GM18502 (cell line): Measurements from ENCODE around the gene HMCN2.

Experiments
- ATAC-seq: cut with Tn5 transposase; IDR thresholded peaks from one replicate; pipeline ENCODE4 v1.9.1; 2021; ENCODE audit warnings: mild to moderate bottlenecking; ENCODE audit not compliant: unreplicated experiment, poor library complexity

Gene HMCN2

DNA sequence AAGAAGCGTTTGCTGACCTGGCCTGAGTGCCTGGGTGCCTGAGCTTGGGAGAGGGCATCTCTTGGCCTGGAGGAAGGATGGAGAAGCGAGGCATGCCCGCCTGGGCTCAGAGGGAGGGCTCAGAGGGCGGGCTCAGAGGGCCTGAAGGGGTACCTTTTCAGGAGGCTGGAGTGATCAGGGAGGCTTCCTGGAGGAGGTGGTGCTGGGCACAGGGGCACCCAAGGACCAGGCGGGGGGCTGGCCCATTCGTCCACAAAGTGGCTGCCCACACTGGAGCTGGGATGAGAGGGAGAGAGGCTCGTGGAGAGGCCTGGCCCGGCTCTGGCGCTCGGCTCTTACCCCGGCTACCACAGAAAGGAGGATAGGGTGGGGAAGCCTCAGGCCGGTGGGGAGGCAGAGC lies 212.0 kb downstream of the HMCN2 start:
- ATAC-seq = no peak

DNA sequence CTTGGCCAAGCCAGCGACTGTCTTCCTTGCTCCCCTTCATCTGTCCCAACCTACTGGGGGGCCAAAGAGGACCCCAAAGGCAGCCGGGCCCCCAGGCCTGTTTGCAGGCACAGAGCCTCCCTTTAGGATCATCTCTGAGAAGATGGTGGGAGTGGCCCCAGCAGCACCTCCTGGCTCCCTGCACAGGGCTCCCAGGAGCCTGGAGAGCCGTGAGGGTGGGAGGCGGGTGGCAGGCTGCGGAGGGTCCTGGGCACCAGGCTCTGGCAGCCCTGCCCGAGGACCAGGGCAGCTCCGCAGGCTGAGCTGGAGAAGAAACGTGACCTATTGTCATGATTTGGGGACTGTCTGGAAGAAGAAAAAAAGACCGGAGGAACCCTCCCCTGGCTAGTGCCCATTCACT lies 212.6 kb downstream of the HMCN2 start:
- ATAC-seq = no peak

DNA sequence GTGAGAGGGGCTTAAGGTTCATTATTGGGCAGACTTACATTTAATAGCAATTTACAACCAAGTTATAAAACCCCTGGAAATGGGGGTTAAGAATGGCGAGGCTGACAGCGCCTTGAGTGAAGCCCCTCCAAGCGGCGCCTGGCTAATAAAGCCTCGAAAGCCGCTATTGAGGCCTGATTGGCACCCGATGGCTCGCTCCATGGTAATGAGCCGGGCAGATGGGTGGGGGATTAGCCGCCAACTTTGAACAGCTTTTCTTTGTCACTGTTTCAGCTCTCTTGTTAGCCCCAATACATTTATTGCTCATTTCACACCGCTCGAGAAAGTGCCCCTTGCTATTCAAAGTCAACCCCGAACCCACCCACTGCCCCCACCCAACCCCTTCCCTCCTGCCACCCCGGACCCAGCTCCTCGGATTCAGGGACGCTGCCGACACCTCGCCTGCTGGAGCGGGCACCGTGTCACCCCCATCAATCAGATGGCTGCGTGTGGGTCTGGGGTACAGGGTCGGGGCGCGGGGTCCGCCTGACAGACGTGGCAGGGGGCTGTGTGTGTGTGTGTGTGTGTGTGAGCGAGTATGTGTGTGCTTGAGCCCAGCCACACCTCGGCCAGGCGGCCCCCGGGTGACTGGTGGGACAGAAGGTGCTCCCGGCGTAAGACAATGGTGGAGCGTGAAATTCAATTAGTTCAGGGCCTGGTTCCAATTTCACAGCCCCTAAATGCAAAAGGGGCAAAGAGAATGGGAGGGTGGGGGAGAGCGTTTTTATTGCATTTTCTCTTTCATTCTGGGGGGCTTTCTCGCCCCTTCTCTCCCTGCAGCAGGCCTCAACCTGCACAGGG lies 213.4 kb downstream of the HMCN2 start:
- no peak for ATAC-seq

DNA sequence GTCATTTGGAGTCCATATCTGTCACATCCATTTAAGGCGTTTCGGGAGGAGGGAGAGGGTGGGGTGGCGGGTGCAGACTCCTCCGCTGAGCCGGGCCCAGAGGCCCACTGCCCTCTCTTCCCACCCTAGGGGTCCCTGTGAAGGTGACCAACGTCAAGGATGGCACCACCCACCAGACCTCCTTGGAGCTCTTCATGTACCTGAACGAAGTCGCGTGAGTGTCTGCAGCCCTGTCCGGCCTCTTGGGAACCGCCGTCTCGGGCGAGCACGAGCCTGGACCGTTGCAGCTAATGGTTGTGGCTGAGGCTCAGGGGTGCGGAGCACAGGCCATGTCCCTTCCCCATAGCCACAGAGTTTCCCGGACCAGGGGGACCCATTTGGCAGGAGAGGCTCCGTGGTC lies 214.0 kb downstream of the HMCN2 start:
- ATAC-seq = no peak

DNA sequence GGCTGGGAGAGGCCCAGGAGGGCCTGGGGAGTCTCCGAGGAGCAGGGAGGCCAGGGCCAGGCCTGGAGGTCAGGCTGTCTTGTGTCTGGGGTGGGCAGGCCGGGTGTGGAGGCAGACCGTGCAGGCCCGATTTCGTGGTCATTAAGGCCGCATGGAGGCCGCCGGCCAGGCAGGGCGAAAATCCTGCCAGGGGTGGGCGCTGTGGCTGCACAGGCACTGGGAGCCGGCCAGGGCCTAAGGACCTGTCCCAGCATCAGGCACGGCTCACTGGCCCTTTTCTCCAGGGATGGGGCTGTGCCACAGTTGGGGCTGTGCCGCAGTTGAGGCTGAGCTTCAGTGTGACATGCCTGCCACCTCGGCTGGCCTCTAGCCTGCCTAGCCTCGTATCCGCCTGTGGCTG lies 215.1 kb downstream of the HMCN2 start:
- no peak for ATAC-seq

DNA sequence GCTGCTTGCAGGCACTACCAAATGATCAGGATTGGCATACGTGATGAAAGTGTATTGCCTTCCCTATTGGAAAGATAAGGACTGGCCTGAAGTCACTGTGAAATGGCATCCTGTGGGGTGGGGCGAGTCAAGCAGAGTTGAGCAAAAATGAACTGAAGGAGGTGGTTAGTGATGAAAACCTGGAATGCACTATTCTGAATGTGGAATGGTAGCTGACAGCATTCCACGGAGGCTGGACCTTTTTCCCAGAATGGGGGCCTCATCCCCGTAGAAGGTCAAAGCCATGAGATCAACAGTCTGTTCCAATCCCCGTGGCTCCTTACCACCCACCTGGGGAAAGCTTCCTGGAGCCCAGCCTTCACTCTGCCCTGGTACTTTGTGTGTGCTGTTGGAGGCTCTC lies 216.9 kb downstream of the HMCN2 start:
- ATAC-seq = no peak

DNA sequence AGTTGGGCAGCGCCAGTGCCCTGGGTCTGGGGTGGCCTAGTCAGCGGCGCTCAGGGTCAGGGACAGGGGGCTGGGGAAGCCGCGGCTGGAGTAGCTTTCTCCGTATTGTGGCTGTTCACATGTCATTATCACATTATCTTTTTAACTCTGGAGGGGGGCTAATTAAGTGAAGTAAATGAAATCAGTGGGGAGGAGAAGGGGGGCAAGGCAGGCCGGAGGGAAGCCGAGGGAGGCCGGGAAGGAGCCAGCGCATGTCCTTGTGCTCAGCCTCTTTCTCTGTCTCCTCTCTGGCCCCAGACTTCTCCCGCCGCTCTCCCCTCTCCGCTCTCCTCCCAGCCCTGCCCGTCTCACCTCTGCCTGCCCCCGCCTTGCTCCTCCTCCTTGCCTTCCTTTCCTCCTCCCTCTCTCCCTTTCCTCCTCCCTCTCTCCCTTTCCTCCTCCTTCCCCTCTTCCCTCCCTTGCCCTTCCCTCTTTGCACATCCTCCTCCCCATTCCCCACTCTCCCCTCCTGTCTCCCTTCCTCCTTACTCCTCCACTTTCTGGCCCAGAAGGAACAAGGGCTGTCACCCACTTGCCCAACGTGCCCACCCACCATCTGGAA lies 217.9 kb downstream of the HMCN2 start:
- no peak for ATAC-seq
